BJ (cell line): ENCODE data around the gene RAD18. TPM values are rescaled to one million over a fixed set of nuclear protein-coding genes. Genes with fewer than 3 reads are reported as not detected.

Experiments used
- CTCF ChIA-PET: fragments of 350-600 bp; formaldehyde crosslinking; extraction: SDS; loops from one replicate; lab custom pipeline; 2021; ENCODE audit warnings: antibody characterized with exemption, inconsistent platforms; lab: Yijun Ruan, JAX
- POLR2A ChIA-PET: fragments of 300-600 bp; sonication (Branson Sonifier 250); formaldehyde crosslinking; extraction: SDS; loops from one replicate; lab custom pipeline; 2021; ENCODE audit warnings: antibody characterized with exemption; lab: Charles Lee
- DNase-seq: peaks from one replicate; pipeline ENCODE4 v3.0.0-alpha.2; 2011; ENCODE audit warnings: low read depth
- H3K27me3 ChIP-seq: 2 replicates; pipeline ENCODE4 v1.6.0; 2011; ENCODE audit warnings: low read length; ENCODE audit not compliant: control insufficient read depth, insufficient read depth
- H3K36me3 ChIP-seq: 2 replicates; pipeline ENCODE4 v1.5.1; 2011; ENCODE audit warnings: low read length; ENCODE audit not compliant: control insufficient read depth, insufficient read depth
- H3K4me3 ChIP-seq: 2 replicates; pipeline ENCODE4 v1.5.1; 2011; ENCODE audit warnings: low read depth, mild to moderate bottlenecking, control low read depth, low read length
- CTCF ChIP-seq: IDR thresholded peaks from 2 replicates; pipeline ENCODE4 v1.5.1; 2011; ENCODE audit warnings: low read depth, mild to moderate bottlenecking, control low read depth, inconsistent platforms, low read length, moderate library complexity; ENCODE audit not compliant: insufficient read depth
- polyA plus RNA-seq: library from polyadenylated mRNA; depleted of rRNA; stranded (reverse); fragments of >200 nt; gene quantifications from 2 replicates; pipeline ENCODE4 v1.2.3, GENCODE V29; 2011

RAD18 gene
- polyA plus RNA-seq, 1 experiment = 13.8 TPM

GRCh38 chr3:8938021-8938420 is 25.3 kb downstream of the RAD18 start:
- TF ChIP-seq CTCF = peak; percentile 50
- DNase-seq = no peak
- Histone ChIP-seq H3K36me3 (no peaks in the 10 kb centered on the region), H3K27me3 (no peaks in the 10 kb centered on the region), H3K4me3 (no peak overlapping the region)
- CTCF ChIA-PET = interaction anchor here (0.6 to 2.1 kb wide), 11 partner anchors 16 to 274 kb away, joined by 3 to 10 read pairs (median 3); no protein-coding TSS in a partner anchor
- POLR2A ChIA-PET = no interaction called here

- Histone ChIP-seq H3K27me3 (no peaks in the 10 kb centered on the region), H3K36me3 (no peaks in the 10 kb centered on the region), H3K4me3 (no peak overlapping the region)
- CTCF ChIA-PET = interaction anchor here (0.7 to 2.4 kb wide), 11 partner anchors 11 to 274 kb away, joined by 3 to 15 read pairs (median 3); partner anchors contain the start of gene OXTR
- TF ChIP-seq CTCF = no peak
- peak; percentile 62 for DNase-seq
- POLR2A ChIA-PET = interaction anchor here (0.6 to 1.0 kb wide), 3 partner anchors 161 to 436 kb away, joined by 4 read pairs; partner anchors contain the start of gene LMCD1
Observed at GRCh38 chr3:8937064-8938020, 25.9 kb downstream of the RAD18 start.

- H3K4me3 ChIP-seq = no peak overlapping the region
- CTCF ChIA-PET = interaction anchor here (0.6 kb wide), 1 partner anchor 21 kb away, joined by 3 read pairs; no protein-coding TSS in a partner anchor
- no peak for TF ChIP-seq CTCF
- POLR2A ChIA-PET = no interaction called here
- no peaks in the 10 kb centered on the region for H3K27me3 ChIP-seq
- no peaks in the 10 kb centered on the region for H3K36me3 ChIP-seq
- DNase-seq = no peak
Observed at GRCh38 chr3:8932507-8932906, 30.8 kb downstream of the RAD18 start.

- no peak for TF ChIP-seq CTCF
- ChIA-PET CTCF (no interaction called here), POLR2A (no interaction called here)
- Histone ChIP-seq H3K36me3 (no peaks in the 10 kb centered on the region), H3K4me3 (peak overlapping the region; percentile 4; the same call in 1 of the 2 replicates), H3K27me3 (no peaks in the 10 kb centered on the region)
- DNase-seq = no peak
Observed at GRCh38 chr3:8931342-8931741, 31.9 kb downstream of the RAD18 start.

GRCh38 chr3:8929860-8930259 is 33.4 kb downstream of the RAD18 start:
- ChIA-PET CTCF (interaction anchor here (1.3 kb wide), 1 partner anchor 160 kb away, joined by 3 read pairs; the partner anchor contains the start of gene OXTR), POLR2A (no interaction called here)
- H3K36me3 ChIP-seq = no peaks in the 10 kb centered on the region
- no peak for DNase-seq
- no peak for TF ChIP-seq CTCF
- H3K27me3 ChIP-seq = no peaks in the 10 kb centered on the region
- no peak overlapping the region for H3K4me3 ChIP-seq
